ENCODE data around the gene IP6K1.

IP6K1 gene

GRCh38 chr3:49715611-49716121, 70.7 kb downstream of the IP6K1 start:
- H3K9me3 ChIP-seq (ENCODE audit: insufficient read depth, low read length, severe bottlenecking) = no peaks in the 10 kb centered on the region
- DNase-seq (no peak), ATAC-seq (ENCODE audit: insufficient read depth, low read depth) (no peak)
- no peaks in the 10 kb centered on the region for H3K79me2 ChIP-seq (ENCODE audit: insufficient read depth, low read length)
- H3K27ac ChIP-seq (ENCODE audit: low read length) = no peak overlapping the region
- TF ChIP-seq CTCF (IDR thresholded peaks at IDR 0.05; ENCODE audit: borderline replicate concordance, extremely low read depth, low read length, poor library complexity, severe bottlenecking) (no peak), EZH2 (IDR thresholded peaks at IDR 0.05; ENCODE audit: borderline replicate concordance, low read depth, low read length, severe bottlenecking) (no peak)
- H3K27me3 ChIP-seq (ENCODE audit: insufficient read depth, low read length, poor library complexity) = no peaks in the 10 kb centered on the region
- H3K4me2 ChIP-seq (ENCODE audit: insufficient read depth, low read length) = no peak overlapping the region
- peaks cover 33% of the 10 kb centered on the region for H3K36me3 ChIP-seq (ENCODE audit: insufficient read depth, low read length)
- H3K4me3 ChIP-seq (ENCODE audit: low read depth in 1 of 2, low read length in 2 of 2) = no peak overlapping the region
- H3K9ac ChIP-seq (ENCODE audit: low read depth, low read length) = no peak overlapping the region
- peaks cover 33% of the 10 kb centered on the region for H3K4me1 ChIP-seq (ENCODE audit: insufficient read depth, low read length)
- H2AFZ ChIP-seq (ENCODE audit: low read depth, low read length) = no peak overlapping the region
- peaks cover 11% of the 10 kb centered on the region for H4K20me1 ChIP-seq (ENCODE audit: insufficient read depth, low read length)

GRCh38 chr3:49714728-49715550, 71.4 kb downstream of the IP6K1 start:
- Histone ChIP-seq H3K27me3 (ENCODE audit: insufficient read depth, low read length, poor library complexity) (no peaks in the 10 kb centered on the region), H4K20me1 (ENCODE audit: insufficient read depth, low read length) (peaks cover 7% of the 10 kb centered on the region), H3K27ac (ENCODE audit: low read length) (no peak overlapping the region), H2AFZ (ENCODE audit: low read depth, low read length) (no peak overlapping the region), H3K9me3 (ENCODE audit: insufficient read depth, low read length, severe bottlenecking) (no peaks in the 10 kb centered on the region), H3K4me3 (ENCODE audit: low read depth in 1 of 2, low read length in 2 of 2) (no peak overlapping the region), H3K9ac (ENCODE audit: low read depth, low read length) (no peak overlapping the region), H3K4me1 (ENCODE audit: insufficient read depth, low read length) (peaks cover 27% of the 10 kb centered on the region), H3K36me3 (ENCODE audit: insufficient read depth, low read length) (peaks cover 29% of the 10 kb centered on the region), H3K79me2 (ENCODE audit: insufficient read depth, low read length) (no peaks in the 10 kb centered on the region), H3K4me2 (ENCODE audit: insufficient read depth, low read length) (no peak overlapping the region)
- DNase-seq (no peak), ATAC-seq (ENCODE audit: insufficient read depth, low read depth) (no peak)
- no peak for TF ChIP-seq EZH2 (IDR thresholded peaks at IDR 0.05; ENCODE audit: borderline replicate concordance, low read depth, low read length, severe bottlenecking)
- no peak for TF ChIP-seq CTCF (IDR thresholded peaks at IDR 0.05; ENCODE audit: borderline replicate concordance, extremely low read depth, low read length, poor library complexity, severe bottlenecking)

- H3K4me3 ChIP-seq (ENCODE audit: low read depth in 1 of 2, low read length in 2 of 2) = no peak overlapping the region
- no peak overlapping the region for H2AFZ ChIP-seq (ENCODE audit: low read depth, low read length)
- H4K20me1 ChIP-seq (ENCODE audit: insufficient read depth, low read length) = peaks cover 3% of the 10 kb centered on the region
- peak overlapping the region; percentile 59; the same call in 1 of the 2 replicates for H3K27ac ChIP-seq (ENCODE audit: low read length)
- H3K36me3 ChIP-seq (ENCODE audit: insufficient read depth, low read length) = peaks cover 25% of the 10 kb centered on the region
- DNase-seq = no peak
- peaks cover 13% of the 10 kb centered on the region for H3K4me1 ChIP-seq (ENCODE audit: insufficient read depth, low read length)
- H3K9me3 ChIP-seq (ENCODE audit: insufficient read depth, low read length, severe bottlenecking) = no peaks in the 10 kb centered on the region
- H3K27me3 ChIP-seq (ENCODE audit: insufficient read depth, low read length, poor library complexity) = no peaks in the 10 kb centered on the region
- ATAC-seq (ENCODE audit: insufficient read depth, low read depth) = no peak
- no peaks in the 10 kb centered on the region for H3K79me2 ChIP-seq (ENCODE audit: insufficient read depth, low read length)
- H3K9ac ChIP-seq (ENCODE audit: low read depth, low read length) = no peak overlapping the region
- no peak overlapping the region for H3K4me2 ChIP-seq (ENCODE audit: insufficient read depth, low read length)
- no peak for TF ChIP-seq EZH2 (IDR thresholded peaks at IDR 0.05; ENCODE audit: borderline replicate concordance, low read depth, low read length, severe bottlenecking)
- no peak for TF ChIP-seq CTCF (IDR thresholded peaks at IDR 0.05; ENCODE audit: borderline replicate concordance, extremely low read depth, low read length, poor library complexity, severe bottlenecking)
Measured at GRCh38 chr3:49713336-49714105, 72.8 kb downstream of the IP6K1 start.
